Natural killer cell (primary cell): Measurements from ENCODE around the gene THRAP3. TPM values are rescaled to one million over a fixed set of nuclear protein-coding genes. Genes with fewer than 3 reads are reported as not detected.

ENCODE experiments used
- ATAC-seq, 3 donors: fragments of 150-1000 bp in 2 of 3; fragments of 200-7000 bp in 1 of 3; cut with Tn5 transposase; 1 replicate in 1 of 3; 2 replicates in 2 of 3; pipeline ENCODE4 v1.10.0; 2021; ENCODE audit warnings: mild to moderate bottlenecking in 2 of 3, moderate library complexity in 2 of 3
- DNase-seq, 2 donors: peaks; one replicate each; pipeline versions ENCODE4 v3.0.0 to v3.0.0-alpha.2; 2013 to 2021; ENCODE audit warnings: mixed read lengths in 1 of 2
- H3K27ac ChIP-seq: one replicate; pipeline ENCODE4 v1.5.1; 2013; ENCODE audit warnings: mild to moderate bottlenecking, low read length
- H3K27me3 ChIP-seq: one replicate; pipeline ENCODE4 v1.6.1; 2013; ENCODE audit warnings: low read length; ENCODE audit not compliant: control insufficient read depth, insufficient read depth
- H3K36me3 ChIP-seq: one replicate; pipeline ENCODE4 v1.6.1; 2013; ENCODE audit warnings: low read length; ENCODE audit not compliant: control insufficient read depth, insufficient read depth
- H3K4me1 ChIP-seq: one replicate; pipeline ENCODE4 v1.6.1; 2013; ENCODE audit warnings: low read length; ENCODE audit not compliant: control insufficient read depth, insufficient read depth
- H3K4me3 ChIP-seq: one replicate; pipeline ENCODE4 v1.5.1; 2013; ENCODE audit warnings: low read length
- H3K9me3 ChIP-seq: one replicate; pipeline ENCODE4 v1.6.1; 2013; ENCODE audit warnings: low read length; ENCODE audit not compliant: control insufficient read depth, insufficient read depth
- H3K27ac Mint-ChIP-seq, 2 donors: one replicate each; pipeline ENCODE4 v1.8.0; 2022; ENCODE audit warnings: mild to moderate bottlenecking in 2 of 2, mixed read lengths in 2 of 2, moderate library complexity in 1 of 2
- H3K27me3 Mint-ChIP-seq, 2 donors: one replicate each; pipeline ENCODE4 v1.8.0; 2022; ENCODE audit warnings: low read depth in 2 of 2, mixed read lengths in 2 of 2
- H3K36me3 Mint-ChIP-seq: one replicate; pipeline ENCODE4 v1.8.0; 2022; ENCODE audit warnings: mixed read lengths
- H3K4me1 Mint-ChIP-seq, 2 donors: one replicate each; pipeline ENCODE4 v1.8.0; 2022; ENCODE audit warnings: mixed read lengths in 2 of 2
- H3K4me3 Mint-ChIP-seq: one replicate; pipeline ENCODE4 v1.8.0; 2022; ENCODE audit warnings: mild to moderate bottlenecking, moderate library complexity, mixed read lengths
- H3K9me3 Mint-ChIP-seq, 2 donors: one replicate each; pipeline ENCODE4 v1.8.0; 2022; ENCODE audit warnings: mixed read lengths in 2 of 2
- WGBS: methylation state at CpG from one replicate; pipeline ENCODE4 v1.1.7; 2013; ENCODE audit warnings: missing lambda C conversion rate; ENCODE audit not compliant: insufficient coverage; 5-methylcytosine and 5-hydroxymethylcytosine counted together
- intact Hi-C: fragments of 100-400 bp; cut with micrococcal nuclease; formaldehyde crosslinking; loops from one replicate; pipeline ENCODE4 v1.14.2; 2022
- total RNA-seq, 4 donors: library from RNA; stranded (reverse); fragments of 120-200 nt in 1 of 4; gene quantifications; one replicate each; pipeline versions ENCODE4 v1.2.3 to v1.2.4, GENCODE V29; 2013 to 2022
- TF ChIP-seq, protein P1 (sequence below): fragments of 200-600 bp; IDR thresholded peaks from one replicate; pipeline ENCODE4 v1.8.0; 2022; ENCODE audit warnings: antibody characterized with exemption

Gene THRAP3
- total RNA-seq, 3 donors from 2014 or later (not counting 1 experiment from before 2014, with no cell fraction given): 88.6 to 110 (median 97.4) TPM

DNA sequence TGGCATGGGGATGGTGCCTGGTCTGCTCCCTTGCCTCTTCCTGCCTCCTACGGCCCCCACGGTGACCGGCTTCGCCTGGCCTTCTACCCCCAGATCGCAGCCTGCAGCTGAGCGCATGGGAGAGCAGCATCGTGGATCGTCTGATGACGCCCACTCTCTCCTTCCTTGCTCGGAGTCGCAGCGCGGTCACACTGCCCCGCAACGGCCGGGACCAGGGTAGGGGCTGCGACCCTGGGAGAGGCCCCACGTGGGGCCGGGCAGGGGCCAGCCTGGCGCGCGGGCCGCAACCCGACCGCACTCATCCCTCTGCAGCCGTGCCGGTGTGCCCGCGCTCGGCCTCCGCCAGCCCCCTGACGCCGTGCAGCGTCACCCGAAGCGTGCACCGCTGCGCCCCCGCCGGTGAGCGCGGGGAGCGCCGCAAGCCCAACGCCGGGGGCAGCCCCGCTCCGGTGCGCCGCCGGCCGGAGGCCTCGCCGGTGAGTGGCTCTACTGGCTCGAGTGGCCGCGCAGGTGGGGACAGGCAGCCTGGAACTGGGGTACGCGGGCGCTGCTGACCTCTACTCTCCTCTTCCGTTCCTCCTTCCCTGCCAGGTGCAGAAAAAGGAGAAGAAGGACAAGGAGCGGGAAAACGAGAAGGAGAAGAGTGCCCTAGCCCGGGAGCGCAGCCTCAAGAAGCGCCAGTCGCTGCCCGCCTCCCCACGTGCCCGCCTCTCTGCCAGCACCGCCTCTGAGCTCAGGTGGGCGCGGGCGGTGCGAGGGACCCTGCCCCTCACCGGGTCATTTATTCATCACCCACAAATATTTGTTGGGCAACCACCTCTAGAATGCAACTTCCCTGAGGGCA lies 47.9 kb upstream of the THRAP3 start:
- peaks cover 9% of the 10 kb centered on the region for H3K36me3 Mint-ChIP-seq
- TF ChIP-seq, protein P1, sequence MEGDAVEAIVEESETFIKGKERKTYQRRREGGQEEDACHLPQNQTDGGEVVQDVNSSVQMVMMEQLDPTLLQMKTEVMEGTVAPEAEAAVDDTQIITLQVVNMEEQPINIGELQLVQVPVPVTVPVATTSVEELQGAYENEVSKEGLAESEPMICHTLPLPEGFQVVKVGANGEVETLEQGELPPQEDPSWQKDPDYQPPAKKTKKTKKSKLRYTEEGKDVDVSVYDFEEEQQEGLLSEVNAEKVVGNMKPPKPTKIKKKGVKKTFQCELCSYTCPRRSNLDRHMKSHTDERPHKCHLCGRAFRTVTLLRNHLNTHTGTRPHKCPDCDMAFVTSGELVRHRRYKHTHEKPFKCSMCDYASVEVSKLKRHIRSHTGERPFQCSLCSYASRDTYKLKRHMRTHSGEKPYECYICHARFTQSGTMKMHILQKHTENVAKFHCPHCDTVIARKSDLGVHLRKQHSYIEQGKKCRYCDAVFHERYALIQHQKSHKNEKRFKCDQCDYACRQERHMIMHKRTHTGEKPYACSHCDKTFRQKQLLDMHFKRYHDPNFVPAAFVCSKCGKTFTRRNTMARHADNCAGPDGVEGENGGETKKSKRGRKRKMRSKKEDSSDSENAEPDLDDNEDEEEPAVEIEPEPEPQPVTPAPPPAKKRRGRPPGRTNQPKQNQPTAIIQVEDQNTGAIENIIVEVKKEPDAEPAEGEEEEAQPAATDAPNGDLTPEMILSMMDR: no peak
- no peak overlapping the region for H3K4me3 ChIP-seq
- H3K9me3 ChIP-seq: no peaks in the 10 kb centered on the region
- H3K27ac ChIP-seq: no peak overlapping the region
- no peaks in the 10 kb centered on the region for H3K9me3 Mint-ChIP-seq
- 96% methylated on average over 76 of the region's 76 CpGs for WGBS
- H3K36me3 ChIP-seq: peaks cover 88% of the 10 kb centered on the region
- DNase-seq (no peak), ATAC-seq (no peak)
- H3K4me1 Mint-ChIP-seq: peaks cover 6 to 18% of the 10 kb centered on the region in 2 donors
- no peaks in the 10 kb centered on the region for H3K27me3 Mint-ChIP-seq
- intact Hi-C loops: no loop called here
- peak overlapping the region in 1 of 2 donors; percentile 29 for H3K27ac Mint-ChIP-seq
- H3K4me1 ChIP-seq: peaks cover 8% of the 10 kb centered on the region
- no peak overlapping the region for H3K4me3 Mint-ChIP-seq
- H3K27me3 ChIP-seq: no peaks in the 10 kb centered on the region

DNA sequence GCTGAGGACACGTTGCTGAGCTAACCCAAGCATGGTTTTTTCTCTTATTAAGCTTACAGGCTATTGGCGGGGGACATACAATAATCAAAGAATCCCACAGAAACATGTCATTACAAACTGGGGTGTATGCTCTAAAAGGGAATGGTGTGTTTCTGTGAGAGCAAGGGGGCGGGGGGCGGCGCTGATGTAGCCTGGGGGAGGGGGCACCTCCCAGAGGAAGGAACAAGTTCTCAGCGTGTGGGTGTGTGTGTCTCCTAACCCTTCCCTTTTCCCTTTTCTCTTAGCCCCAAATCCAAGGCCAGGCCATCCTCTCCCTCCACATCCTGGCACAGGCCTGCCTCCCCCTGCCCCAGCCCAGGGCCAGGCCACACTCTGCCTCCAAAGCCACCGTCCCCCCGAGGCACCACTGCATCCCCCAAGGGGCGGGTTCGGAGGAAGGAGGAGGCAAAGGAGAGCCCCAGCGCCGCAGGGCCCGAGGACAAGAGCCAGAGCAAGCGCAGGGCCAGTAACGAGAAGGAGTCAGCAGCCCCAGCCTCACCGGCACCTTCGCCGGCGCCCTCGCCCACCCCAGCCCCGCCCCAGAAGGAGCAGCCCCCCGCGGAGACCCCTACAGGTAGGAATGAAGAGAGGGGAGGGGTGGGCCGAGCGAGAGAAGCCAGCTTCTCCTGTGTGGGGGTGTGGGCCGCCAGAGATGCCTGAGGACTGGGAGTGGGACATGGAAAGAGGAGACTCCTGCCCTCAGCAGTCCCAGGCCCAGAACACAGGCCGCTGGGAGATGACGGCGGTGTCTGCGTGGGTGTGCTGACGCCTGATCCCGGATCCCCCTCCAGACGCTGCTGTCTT lies 46.4 kb upstream of the THRAP3 start:
- peaks cover 9% of the 10 kb centered on the region for H3K36me3 Mint-ChIP-seq
- H3K27ac ChIP-seq: no peak overlapping the region

DNA sequence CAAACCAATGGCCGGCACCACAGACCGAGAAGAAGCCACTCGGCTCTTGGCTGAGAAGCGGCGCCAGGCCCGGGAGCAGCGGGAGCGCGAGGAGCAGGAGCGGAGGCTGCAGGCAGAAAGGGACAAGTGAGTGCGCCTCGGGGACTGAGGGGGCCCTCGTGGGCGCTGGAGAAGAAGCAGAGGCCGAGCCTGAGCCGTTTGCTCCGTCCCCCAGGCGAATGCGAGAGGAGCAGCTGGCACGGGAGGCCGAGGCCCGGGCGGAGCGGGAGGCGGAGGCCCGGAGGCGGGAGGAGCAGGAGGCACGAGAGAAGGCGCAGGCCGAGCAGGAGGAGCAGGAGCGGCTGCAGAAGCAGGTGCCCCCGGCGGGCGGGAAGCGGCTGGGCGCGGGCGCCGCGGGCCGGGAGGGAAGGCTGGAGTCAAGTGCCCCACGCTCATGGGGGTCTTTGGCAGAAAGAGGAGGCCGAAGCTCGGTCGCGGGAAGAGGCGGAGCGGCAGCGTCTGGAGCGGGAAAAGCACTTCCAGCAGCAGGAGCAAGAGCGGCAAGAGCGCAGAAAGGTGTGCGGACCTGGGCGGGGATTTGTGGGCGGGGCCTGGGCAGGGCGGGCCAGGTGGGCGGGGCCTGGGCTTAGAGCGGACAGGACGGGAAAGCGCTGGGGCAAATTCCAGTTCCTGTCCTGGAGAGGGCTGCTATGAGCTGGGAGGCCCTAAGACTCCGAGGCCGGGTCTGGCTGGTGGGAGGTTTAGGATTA lies 45.6 kb upstream of the THRAP3 start:
- Histone ChIP-seq H3K4me1 (peaks cover 8% of the 10 kb centered on the region), H3K9me3 (no peaks in the 10 kb centered on the region), H3K27me3 (no peaks in the 10 kb centered on the region), H3K27ac (no peak overlapping the region), H3K4me3 (no peak overlapping the region), H3K36me3 (peaks cover 69% of the 10 kb centered on the region)
- WGBS: 97% methylated on average over 62 of the region's 62 CpGs
- Mint-ChIP-seq H3K4me1 (peaks cover 6 to 18% of the 10 kb centered on the region in 2 donors), H3K9me3 (no peaks in the 10 kb centered on the region), H3K27me3 (no peaks in the 10 kb centered on the region), H3K4me3 (no peak overlapping the region), H3K36me3 (peaks cover 7% of the 10 kb centered on the region), H3K27ac (peak overlapping the region in 1 of 2 donors; percentile 36)
- intact Hi-C loops: no loop called here
- DNase-seq: no peak
- no peak for ATAC-seq
- TF ChIP-seq, protein P1: no peak

More for the DNA sequence above, 46.4 kb upstream of the THRAP3 start:
- no peaks in the 10 kb centered on the region for H3K9me3 Mint-ChIP-seq
- H3K27ac Mint-ChIP-seq: peak overlapping the region in 1 of 2 donors; percentile 36
- H3K4me3 Mint-ChIP-seq: no peak overlapping the region
- H3K4me1 Mint-ChIP-seq: peaks cover 6 to 18% of the 10 kb centered on the region in 2 donors
- Histone ChIP-seq H3K4me3 (no peak overlapping the region), H3K9me3 (no peaks in the 10 kb centered on the region), H3K4me1 (peaks cover 8% of the 10 kb centered on the region), H3K27me3 (no peaks in the 10 kb centered on the region), H3K36me3 (peaks cover 78% of the 10 kb centered on the region)
- TF ChIP-seq, protein P1: no peak
- 95% methylated on average over 28 of the region's 33 CpGs for WGBS
- intact Hi-C loops: no loop called here
- no peak for DNase-seq
- ATAC-seq: no peak
- H3K27me3 Mint-ChIP-seq: no peaks in the 10 kb centered on the region
